ENCODE results near the gene RBBP8.
A peak's percentile ranks its signal among the peaks of the same experiment; 100 is the strongest.
"Not testable (repeated sequence)": the region's sequence is repeated elsewhere in the genome, so short reads cannot be mapped to it uniquely, and the experiment has no call there.

The RBBP8 gene

GRCh38 chr18:22933206-22933965 lies at the start of gene RBBP8:
TSS of gene RBBP8 (plus strand) at chr18:22933328. CDS start at chr18:22936852, 3,524 bp downstream.
- DNase-seq = peak; percentile 82 to 87

DNA sequence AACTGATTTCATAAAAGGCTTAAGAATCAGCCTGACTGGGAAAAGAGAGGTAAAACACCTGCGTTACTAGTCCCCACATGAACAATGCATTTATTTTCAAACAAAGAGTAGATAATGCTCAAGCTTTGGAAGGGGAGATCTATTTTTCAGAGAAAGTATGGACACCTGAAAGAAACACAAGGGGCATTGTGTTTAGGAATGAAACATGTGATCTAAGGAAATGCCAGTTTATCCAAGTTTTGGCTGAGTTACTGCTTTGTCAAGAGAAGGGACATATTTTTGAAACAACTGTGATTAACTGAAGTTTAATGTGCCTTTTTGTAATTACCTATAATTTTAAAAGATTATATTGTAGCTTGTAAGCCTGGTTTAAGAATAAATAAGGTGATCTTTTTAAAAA lies 49.3 kb upstream of the RBBP8 start:
- DNase-seq = no peak

DNA sequence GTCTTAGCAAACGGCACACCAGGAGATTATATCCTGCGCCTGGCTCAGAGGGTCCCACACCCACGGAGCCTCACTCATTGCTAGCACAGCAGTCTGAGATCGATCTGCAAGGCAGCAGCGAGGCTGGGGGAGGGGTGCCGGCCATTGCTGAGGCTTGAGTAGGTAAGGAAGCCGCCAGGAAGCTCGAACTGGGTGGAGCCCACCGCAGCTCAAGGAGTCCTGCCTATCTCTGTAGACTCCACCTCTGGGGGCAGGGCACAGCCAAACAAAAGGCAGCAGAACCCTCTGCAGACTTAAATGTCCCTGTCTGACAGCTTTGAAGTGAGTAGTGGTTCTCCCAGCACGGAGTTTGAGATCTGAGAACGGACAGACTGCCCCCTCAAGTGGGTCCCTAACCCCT lies 47.4 kb upstream of the RBBP8 start:
- DNase-seq = not testable (repeated sequence)

DNA sequence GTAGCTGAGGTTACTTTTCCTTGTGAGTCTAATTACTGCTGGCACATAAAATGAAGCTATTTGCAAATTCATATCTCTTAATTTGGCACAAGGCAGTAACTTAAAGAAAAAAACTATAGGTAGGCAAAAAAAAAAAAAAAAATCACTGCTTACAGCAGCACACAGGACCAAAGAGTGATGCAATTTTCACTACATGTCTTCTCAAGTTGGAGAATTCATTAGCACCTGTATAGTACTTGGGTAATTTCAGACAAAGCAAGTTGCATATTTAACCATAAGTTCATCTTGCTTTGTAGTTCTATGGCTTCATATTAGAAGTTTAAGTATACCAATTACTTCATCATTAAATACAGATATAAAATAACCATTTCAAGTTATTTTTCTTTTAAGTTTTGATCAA lies 33.7 kb upstream of the RBBP8 start:
- no peak for DNase-seq

- DNase-seq = no peak
Observed at GRCh38 chr18:22900558-22901238, 32.4 kb upstream of the RBBP8 start.

- no peak for DNase-seq
Observed at GRCh38 chr18:22902093-22902492, 31.0 kb upstream of the RBBP8 start.

DNA sequence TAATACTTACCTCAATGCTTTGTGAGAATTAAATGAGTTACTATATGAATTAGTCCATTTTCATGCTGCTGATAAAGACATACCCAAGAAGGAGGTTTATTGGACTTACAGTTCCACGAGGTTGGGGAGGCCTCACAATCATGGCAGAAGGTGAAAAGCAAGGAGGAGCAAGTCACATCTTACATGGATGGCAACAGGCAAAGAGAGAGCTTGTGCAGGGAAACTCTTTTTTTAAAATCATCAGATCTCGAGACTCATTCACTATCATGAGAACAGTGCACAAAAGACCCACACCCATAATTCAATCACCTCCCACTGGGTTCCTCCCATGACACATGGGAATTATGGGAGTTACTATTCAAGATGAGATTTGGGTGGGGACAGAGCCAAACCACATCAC lies 29.9 kb upstream of the RBBP8 start:
- DNase-seq = not testable (repeated sequence)

GRCh38 chr18:22912149-22912548 lies 21.0 kb upstream of the RBBP8 start:
- no peak for DNase-seq

GRCh38 chr18:22912835-22913234 lies 20.3 kb upstream of the RBBP8 start:
- no peak for DNase-seq

DNA sequence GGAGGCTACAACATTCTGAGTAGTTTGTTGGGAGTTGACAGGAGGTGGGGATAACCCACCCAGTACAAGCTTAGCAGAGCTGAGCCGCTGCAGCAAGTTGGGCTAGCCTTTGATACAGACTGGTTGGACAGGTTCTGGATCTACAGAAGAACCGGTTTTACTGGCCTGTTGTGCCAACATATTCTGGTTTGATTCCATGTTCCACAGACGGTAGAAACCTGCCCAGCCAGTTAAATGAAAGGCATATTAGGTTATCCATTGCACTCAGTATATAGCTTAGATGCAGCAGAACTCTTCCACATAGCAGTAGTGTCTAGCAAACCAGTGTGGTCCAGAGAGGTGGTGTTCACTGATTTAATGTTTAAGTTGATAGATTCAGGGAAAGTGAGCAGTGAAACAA lies 19.3 kb upstream of the RBBP8 start:
- no peak for DNase-seq

GRCh38 chr18:22914633-22915032 lies 18.5 kb upstream of the RBBP8 start:
- no peak for DNase-seq

DNA sequence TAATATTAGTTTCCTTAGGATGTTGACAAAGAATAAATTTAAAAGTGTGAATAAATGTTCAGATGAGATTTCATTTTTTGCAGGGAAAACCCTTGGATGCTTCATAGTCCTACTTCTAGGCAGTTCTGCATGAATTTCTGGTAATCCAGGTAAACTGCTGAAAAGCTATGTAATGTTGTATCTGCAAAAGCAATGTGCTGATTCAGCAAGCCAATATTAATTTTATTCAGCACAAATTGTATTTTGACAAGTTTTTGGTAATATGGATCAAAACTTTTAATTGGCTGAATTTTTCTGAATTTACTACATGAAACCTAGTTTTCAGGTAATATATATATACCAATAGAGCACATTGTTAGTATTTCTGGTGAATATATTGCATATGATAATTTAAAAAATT lies 17.8 kb upstream of the RBBP8 start:
- no peak for DNase-seq

GRCh38 chr18:22921772-22922171 lies 11.4 kb upstream of the RBBP8 start:
- no peak for DNase-seq

- no peak for DNase-seq
Observed at GRCh38 chr18:22924589-22924988, 8.5 kb upstream of the RBBP8 start.

GRCh38 chr18:22926454-22926853 lies 6.7 kb upstream of the RBBP8 start:
- DNase-seq = no peak

GRCh38 chr18:22928339-22928738 lies 4.8 kb upstream of the RBBP8 start:
- DNase-seq = no peak

DNA sequence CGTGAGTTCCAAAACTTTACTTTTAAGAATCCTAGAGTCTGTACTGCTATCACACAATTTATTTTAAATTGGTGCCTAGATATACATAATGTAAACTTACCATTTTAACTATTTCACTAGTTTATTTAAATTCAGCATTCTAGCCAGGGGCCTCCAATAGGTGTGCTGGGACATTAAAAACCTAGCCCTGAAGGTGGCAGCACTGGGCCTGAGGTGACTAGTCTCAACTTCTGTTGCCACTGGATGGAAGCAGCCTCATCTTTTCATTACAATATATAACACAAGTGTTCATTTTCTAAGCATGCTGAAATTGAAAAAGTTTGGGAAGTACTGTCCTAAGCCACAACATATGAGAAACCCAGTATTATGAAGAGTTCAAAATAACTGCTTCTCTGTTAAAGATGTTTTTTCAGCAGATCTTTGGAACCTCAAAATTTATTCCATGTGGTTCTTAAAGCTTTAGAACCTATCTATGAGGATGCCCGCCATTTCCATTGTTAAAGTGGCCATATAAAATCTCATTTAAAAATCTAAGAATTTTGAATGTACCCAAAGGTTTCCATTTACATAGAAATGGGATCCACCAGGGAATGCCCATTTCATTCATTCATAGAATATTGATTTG lies 2.9 kb upstream of the RBBP8 start:
- peak; percentile 86 for DNase-seq

- no peak for DNase-seq
Observed at GRCh38 chr18:22932885-22933205, 283 bp upstream of the RBBP8 start.

GRCh38 chr18:22933966-22934423 lies 867 bp downstream of the RBBP8 start:
- no peak for DNase-seq

DNA sequence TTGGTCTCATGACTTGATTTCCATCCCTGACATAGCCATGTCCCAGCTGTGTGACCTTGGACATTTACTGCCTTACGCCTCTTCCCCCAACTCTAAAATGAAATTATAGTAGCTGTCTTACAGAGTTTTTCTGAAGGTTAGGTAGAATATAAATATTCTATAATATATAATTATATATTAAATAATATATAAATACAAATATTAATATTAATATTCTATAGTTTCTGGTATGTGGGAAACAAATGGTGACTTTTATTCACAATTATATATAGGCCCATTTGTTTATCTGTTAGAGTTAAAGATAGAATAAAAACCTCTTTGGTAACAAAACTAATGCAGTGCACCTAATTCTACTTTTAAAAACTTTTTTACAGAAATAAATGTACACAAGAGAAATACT lies 1.7 kb downstream of the RBBP8 start:
- no peak for DNase-seq

GRCh38 chr18:22935431-22935830 lies 2.3 kb downstream of the RBBP8 start:
- DNase-seq = no peak

DNA sequence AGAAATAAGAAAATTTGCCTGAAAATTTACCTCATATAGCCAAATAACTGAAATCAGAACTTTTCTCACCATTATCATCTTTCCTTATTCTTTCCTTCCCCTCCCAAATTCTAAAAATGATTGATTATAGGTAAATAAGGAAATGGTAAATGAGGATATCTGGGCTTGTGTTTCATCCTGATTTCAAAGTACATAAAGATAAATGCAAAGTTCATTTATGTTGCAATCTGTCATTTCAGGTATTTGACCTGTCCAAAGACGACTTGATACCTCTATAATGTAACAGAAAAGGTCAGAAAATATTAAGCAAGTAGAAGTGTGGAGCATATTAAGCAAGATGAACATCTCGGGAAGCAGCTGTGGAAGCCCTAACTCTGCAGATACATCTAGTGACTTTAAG lies 3.4 kb downstream of the RBBP8 start:
- DNase-seq = no peak

DNA sequence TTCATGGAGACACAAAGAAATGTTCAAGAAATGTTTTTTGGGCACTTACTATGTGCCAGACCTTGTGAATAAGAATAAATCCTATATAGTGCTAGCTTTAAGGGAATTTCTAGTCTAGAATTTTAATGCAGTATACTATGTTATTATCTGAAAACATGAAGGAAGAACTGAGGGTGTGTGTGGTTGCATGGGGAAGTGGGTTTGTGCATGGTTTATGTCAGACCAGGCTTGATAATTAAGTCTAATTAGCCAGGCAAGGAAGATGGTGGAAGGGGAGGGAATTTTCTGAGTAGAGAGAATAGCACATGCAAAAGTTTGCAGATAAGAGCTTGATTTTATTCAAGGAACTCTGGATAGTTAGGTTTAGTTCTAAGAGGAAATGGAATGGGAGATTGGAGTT lies 6.5 kb downstream of the RBBP8 start:
- DNase-seq = no peak

GRCh38 chr18:22943847-22944246 lies 10.7 kb downstream of the RBBP8 start:
- no peak for DNase-seq
